CD4-positive, alpha-beta T cell treated with Interleukin-2 at 100 ng/mL for 4 hours (primary cell): Measurements from ENCODE around the gene ADAMTS15.

Source experiments
- DNase-seq: peaks from one replicate; pipeline ENCODE4 v3.0.0-alpha.2; 2020; ENCODE audit warnings: low spot score

Gene ADAMTS15

DNA sequence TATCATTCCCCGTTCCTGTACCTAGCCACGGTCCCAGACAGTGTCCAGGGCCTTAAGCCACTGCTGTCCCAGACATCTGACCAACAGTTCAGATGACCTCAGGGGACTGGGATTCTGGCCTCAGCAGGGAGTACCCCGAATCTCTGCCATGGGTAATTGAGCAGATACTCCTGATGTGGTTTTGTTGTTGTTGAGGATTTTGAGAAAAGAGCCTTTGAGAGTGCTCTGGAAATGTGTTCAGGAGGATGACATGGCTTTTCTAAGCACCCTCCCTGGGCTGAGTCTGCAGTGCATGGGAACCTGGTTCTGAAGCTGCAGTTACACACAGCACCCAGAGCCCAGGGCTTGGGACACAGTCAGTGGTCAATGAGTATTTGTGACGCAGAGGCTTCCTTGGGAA is 30.4 kb downstream of the ADAMTS15 start:
- no peak for DNase-seq

DNA sequence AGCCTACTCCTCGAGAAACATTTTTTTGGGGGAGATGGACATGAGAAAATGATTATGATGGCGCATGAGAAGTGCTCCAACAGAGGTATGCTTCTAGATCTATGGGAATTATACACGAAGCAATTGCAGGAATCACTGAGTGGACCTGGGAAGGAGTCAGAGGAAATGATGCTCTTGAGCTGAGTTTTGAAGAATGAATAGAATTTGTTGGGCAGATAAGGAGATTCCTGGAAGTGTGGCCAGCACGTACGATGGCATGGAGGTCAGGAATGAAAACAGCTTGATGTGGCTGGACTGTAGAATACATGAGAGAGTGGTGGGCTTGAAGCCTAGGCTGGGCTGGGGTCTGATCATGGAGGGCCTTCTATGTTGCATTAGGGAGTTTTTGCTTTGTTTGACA is 31.7 kb downstream of the ADAMTS15 start:
- DNase-seq: no peak

DNA sequence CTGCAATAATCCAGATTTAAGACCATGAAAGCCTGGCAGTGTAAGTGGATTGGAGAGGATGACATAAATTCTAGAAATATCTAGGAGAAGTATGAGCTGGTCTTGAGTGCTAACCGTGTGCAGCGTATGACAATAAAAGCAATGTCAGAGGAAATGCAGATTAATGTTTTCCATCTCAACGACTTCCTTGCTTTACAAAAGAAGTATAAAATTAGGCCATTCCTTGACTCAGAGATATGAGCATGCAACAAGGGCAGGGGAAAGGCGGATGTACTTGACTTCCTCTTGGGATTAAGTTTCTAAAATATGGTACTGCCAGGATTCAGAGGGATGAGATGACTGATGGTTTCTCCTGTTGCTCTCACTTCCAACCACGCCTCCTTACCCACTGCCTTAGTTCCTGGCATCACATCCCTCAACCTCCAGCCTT is 32.3 kb downstream of the ADAMTS15 start:
- no peak for DNase-seq

DNA sequence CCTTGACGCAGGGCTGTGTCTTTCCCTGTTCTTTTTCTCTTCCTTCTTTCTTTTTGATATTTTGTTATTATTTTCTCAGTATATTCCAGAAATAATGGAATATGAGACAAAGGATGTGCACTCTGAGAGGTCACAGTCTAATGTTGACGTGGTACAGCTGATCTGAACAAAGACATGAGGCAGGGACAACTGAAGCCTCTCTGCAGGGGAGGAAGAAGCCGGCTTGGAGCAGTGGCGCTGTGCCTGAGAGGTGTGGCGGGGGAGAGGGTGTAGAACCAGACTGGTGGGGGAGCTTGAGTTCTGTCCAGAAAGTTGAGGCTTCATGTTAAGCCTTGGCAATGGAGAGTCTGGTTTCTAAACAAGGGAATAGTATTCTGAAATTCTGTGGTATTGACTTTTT is 34.7 kb downstream of the ADAMTS15 start:
- no peak for DNase-seq

DNA sequence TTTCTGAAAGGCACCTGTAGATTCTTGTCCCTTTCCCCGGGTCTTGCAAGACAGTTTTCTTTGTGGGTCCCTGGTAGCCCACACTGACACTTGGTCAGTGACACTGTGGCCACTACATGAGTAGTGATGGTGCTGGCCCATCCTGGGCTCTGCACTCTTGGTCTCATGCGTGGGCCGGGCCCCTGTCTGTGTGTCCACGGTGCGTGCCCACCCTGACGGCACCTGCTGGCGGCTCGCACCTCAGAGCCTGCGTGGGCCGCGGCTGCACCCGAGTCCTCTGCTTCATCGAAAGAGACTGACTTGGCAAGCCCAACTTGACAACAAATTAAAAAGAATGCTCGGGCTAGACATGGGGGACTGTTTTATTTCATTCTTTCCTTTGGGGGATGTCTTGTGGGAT is 37.5 kb downstream of the ADAMTS15 start:
- no peak for DNase-seq

DNA sequence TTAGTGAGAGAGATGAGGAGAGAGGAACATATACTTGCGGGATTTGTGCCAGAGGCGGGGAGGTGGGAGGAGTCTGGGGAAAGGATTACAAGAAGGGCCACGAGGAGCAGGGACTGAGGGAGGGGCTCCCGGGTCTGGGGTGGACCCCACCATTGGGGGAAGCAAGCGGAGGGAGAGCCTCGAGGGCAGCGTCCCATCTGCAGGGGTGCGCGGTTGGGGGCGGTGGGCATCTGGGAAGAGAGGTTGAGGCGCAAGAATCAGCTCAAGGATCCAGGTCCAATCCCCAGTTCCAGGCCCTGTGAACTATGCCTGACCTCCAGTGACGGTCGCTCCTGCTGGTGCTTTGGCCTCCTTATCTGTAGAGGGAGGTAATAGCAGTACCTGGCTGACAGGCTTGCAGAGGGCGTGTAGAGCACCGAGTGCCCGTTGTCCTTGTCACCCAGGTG is 38.0 kb downstream of the ADAMTS15 start:
- no peak for DNase-seq

DNA sequence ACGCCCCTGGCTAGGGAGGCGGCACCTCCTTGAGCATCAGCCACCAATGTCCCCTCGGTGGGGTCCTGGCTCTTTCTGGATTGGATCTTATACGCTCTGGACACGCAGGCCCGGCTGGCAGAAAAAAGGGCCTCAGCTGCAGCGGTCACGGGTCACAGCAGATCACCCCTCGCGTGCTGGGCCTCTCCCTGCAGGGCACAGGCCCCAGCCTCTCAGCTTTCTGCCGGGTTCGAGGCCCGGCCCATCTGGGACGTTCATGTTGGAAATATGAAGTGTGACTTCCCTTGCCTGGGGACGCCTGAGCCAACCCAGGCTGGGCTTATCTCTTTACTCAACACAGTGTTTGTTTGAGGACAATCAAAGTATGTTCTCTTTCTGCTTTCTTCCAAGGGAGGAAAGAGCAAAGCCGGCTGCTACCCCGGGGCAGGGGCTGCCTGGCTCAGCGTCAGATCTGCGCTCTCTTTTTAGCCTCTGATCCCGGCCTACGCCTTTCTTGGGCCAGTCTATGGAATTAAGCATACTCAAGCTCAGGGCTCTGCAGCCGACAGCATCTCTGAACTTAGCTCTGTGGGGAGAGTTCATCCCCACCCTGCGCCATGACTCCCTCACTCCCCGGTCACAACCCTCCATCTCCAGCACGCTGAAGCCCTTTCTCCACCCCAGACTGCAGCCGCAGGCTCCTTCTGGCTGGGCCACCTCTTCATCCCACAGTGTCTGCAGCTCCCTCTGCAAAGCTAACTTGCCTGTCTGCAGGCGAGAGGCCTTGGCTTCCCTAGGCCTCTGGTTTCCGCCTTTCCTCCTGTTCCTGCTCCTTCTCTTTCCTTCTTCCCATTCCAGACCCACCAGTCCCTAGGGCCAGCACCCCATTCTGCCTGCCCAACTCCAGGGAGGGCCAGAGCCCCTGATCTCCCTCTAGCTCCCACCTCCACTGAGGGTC is 38.8 kb downstream of the ADAMTS15 start:
- DNase-seq: no peak

DNA sequence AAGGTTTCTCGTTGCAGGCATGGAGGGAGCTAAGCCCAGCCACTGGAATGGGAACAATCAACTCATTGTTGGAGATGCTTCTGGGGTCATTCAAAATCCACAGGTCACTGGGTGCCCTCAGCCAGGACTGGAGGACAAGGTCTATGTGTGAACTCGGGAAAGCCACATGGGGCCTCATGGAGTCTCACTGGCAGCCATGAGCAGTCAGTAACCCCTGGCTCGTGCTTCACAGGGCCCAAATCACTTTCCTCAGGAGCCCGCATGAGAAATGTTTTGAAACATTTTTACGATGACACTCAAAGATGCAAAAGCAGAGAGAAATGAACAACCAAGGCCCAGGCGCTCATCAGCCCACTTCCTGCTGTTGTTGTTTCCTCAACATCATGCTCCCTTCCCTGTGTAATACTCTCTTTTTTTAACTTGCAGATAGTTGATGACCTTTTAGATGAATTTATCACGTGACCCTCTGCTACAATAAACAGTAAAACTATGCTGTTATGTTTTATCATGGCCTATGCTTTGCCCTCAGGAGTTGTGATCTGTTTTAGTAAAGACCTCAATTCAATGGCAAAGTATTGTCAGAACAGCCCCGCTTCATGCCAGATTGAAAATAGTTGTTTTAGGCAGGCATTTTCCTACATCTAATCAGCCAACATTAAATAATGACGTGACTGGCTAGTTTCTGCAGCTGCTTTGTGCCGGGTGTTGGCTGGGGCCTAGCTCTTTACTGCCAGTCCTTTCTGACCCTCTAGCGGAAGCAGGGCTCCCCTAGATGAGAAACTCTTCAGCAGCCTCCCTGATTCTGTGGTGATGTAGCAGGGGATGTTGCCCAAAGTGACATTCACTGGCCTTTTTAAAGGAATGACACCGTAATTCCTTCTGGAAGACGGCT is 39.7 kb downstream of the ADAMTS15 start:
- DNase-seq: no peak

DNA sequence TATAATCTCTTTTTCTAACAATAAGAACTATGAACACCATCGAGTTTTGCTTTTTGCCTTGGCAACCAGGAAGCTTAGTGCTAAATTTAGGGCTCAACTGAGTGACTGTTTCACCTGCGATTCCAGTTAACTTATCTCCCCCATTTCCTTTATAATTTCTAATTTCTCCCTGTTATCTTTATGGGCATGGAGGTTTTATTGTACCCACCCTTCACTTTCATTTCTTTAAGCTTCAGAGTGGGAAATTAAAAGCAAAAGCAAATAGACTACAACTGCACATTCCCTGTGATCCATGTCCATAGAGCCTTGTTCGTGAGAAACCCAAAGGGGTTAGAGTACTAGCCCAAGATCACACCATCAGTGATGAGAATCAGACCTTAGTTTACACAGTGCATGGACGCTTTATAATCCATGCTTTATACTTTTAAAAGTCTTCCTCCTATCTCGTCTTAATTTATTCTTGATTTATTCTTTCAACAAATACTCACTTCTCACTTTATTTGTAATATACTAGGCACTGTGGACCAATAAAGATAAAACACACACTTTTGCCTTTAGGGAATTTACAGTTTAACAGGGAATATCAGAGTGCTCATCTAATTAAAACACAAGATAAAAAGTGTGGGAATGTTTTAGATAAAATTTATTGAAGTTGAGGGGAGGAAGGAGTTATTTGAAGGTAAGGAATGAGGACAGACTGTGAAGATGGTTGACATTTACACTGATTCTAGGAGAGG is 40.6 kb downstream of the ADAMTS15 start:
- DNase-seq: no peak

DNA sequence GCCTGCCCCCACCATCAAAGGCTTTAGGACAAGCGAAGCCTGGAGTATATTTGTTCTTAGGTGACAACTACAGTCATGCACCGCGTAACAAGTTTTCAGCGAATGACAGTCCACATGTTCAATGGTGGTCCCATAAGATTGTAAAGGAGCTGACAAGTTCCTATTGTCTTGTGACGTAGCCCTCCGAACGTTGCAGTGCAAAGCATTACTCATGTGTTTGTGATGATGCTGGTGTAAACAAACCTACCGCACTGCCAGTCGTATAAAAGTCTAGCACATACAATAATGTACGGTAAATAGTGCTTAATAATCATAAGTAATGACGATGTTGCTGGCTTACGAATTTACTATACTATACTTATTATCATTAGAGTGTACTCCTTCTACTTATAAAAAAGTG is 41.3 kb downstream of the ADAMTS15 start:
- DNase-seq: no peak

DNA sequence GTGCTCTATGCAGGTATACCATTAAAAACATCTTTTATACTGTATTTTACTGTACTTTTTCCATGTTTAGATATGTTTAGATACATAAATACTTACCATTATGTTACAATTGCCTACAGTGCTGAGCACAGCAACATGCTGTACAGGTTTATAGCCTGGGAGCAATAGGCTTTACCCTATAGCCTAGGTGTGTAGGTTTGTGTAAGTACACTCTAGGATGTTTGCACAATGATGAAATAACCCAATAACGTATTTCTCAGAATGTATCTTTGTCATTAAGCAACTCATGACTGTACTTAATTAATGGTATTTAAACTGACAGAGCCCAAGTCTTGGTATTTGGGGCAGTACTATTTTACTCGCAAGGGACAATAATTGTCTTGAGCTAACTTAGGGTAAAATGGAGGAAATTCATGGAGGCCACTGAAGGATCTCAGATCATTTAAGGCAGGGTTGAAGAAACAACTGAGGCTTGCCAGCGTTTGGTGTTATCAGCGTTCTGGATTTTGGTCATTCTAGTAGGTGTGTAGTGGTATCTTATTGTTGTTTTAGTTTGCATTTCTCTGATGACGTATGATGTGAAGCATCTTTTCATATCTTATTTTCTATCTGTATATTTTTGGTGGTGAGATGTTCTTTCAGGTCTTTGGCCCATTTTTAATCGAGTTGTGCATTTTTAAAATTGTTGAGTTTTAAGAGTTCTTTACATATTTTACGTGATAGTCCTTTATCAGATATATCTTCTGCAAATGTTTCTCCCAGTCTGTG is 42.4 kb downstream of the ADAMTS15 start:
- no peak for DNase-seq

DNA sequence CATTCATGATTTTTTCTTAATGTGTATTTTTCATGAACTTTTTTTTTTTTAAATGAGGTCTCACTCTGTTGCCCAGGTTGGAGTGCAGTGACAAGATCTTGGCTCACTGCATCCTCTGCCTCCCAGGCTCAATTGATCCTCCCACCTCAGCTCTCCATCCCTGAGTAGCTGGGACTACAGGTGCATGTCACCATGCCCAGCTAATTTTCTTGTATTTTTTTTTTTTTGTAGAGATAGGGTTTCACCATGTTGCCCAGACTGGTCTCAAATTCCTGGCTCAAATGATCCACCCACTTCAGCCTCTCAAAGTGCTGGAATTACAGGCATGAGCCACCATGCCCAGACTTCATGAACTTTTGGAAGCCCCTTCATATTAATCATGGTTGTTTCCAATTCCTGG is 49.7 kb downstream of the ADAMTS15 start:
- no peak for DNase-seq

DNA sequence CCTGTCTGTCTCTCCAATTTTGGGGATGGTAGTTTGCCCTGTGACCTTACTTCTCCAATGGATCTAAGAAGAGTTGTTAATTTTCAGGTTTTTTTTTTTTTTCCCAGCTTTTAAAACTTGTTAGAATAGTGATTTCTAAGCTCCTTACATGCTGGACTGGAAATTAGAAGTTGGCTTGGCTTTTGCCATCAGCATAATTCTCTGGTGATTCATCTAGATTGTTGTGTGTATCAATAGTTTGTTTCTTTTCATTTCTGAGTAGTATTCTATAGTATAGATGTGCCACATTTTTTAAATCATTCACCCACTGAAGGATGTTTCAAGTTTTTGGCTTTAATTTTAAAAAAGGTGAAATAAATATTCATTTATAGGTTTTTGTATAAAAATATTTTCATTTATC is 51.4 kb downstream of the ADAMTS15 start:
- DNase-seq: no peak

DNA sequence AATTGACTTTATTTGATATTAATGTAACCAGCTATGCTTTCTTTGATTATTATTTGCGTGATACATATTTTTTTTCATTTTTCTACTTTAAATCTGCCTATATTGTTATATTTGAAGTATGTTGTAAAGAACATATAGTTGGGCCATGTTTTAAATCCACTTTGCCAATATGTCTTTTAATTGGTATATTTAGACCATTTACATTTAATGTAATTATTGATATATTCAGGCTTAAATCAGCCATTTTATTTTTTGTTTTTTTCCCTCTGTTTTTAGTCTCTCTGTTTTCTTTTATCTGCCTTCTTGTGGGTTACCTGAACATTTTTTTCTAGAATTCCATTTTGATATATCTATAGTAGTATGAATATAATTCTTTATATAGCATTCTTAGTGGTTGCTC is 55.9 kb downstream of the ADAMTS15 start:
- no peak for DNase-seq

DNA sequence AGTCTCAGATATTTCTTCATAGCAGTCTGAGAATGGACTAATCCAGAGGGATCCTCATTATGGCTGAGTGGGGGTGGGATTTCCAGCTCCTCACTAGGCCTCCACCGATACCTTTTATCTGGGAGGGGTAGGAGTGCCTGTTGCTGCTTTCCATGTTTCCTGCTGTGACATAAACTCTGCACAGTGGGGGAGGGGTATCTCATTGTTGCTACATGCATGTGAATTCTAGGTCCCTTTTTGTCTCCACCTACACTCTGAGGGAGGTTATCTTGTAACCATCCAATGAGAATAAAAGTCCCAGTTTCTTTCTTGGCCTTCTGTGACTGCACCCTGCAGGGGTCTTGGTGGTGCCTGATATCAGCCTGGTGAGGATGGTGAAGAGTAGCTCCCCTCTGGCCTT is 60.5 kb downstream of the ADAMTS15 start:
- DNase-seq: no peak

DNA sequence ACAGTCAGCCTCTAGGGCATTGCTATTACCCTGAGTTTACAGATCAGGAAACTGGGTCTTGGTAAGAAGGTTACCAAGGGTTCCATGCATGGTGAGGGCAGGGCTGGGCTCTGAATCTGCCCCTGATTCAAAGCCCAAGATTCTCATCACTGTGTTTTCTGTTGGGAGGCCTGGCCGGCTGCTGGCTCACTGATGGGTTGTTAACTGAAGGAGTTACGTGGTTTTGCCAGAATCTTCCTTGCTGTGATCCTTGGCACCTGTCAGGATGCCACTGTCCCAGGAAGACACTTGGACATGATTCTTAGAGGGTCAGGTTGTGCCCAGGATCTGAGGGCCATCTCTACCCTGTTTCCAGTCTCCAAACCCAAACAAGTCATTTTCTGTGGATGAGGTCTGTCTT is 61.5 kb downstream of the ADAMTS15 start:
- DNase-seq: no peak

DNA sequence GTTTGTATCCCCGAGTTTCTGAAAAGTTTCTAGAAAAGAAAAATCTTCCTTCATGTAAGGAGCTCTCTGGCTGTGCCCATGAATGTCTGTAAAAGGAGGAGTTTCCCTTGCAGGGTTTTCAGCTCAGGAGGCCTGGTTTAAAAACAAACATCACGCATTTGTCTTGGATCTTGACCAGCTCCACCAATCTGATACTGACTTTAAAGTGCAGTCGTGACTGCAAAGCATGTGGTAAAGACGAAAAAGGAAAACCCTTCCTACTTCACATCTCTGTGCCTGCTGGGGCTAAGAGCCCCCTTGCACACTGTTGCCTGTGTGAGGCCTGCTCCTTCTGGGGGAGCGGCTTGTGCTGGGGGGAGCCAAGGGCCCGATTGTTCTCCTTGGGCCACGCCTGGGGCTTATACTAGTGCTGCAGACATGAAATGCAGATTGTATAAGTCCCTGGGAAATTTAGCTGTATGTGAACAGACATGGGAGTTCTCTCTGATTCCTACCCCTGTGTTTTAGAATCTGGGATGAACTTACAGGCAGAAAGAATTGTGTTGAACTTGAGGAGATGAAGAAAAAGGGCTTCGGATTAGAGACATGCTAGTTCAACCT is 62.1 kb downstream of the ADAMTS15 start:
- no peak for DNase-seq

DNA sequence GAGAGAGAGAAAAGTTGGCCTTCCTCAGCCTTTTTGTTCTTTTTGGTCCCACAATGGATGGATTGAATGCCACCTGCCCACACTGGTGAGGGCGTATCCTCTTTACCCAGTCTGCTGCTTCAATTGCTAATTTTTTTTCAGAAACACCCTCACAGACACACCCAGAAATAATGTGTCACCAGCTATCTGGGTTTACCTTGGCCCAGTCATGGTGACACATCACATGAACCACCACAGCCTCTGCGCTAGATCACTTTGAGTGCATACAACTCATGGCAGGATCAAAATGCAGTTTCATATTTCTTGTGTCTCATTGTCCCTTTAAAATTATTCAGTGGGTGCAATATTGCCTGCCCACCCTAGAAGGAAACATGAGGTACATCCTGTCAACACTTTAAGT is 63.3 kb downstream of the ADAMTS15 start:
- DNase-seq: no peak

DNA sequence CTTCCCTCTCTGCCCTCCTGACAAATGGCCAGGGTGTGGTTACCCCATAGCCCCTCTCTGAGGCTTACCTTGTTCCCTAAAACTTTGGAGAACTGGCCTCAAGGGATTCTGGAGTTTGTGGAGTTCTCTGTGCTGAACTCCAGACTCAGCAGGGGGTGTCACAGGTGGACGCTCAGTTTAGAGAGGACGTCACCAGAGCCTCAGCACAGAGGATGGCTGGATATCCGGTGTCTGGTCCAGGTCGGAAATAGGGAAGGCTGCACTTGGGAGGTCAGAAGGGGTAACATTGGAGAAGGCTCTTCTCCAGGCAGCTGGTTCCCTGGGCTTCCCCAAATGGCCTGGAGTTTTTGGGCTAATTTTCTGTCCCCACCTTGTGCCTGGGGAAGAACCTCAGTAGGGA is 64.2 kb downstream of the ADAMTS15 start:
- DNase-seq: no peak

DNA sequence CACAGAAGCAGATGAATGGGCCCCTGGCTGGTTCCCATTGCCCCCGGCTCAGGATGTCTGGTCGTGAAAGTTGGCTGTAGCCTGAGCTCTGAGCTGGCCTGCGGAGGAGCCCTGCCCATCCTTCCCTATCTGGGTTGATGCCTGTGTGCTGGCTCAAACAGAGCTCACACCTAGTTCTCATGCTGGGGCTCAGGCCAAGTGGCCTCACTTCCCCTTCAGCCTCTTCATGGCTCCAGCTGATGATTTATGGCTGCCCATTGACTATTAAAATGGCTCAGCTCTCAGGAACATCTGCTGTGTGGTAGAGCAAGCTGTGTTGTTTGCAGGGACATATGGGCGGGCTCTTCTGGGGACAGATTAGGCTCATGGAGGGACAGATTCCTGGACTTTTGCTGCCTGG is 64.7 kb downstream of the ADAMTS15 start:
- no peak for DNase-seq

DNA sequence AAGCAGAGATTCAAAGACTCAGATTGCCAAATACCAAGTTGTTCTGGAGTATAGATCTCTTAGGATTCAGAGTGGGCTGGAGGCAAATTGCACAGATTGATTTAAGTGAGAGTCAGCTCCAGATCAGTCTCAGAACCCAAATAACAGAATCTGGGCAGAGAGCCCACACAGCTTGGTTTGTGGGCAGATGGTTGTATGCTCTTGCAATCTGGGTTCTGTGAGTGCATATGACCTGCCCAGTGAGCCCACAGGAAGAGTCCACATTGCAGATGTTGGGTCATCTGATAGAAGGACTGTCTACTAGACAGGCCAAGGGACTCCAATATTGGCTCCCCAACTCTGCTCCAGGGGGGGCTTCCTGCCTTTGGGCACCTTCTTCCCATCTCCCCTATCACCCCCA is 65.9 kb downstream of the ADAMTS15 start:
- no peak for DNase-seq
